HG03196 (cell line): Measurements from ENCODE around the gene BLVRA.

Experiments
- ATAC-seq: cut with Tn5 transposase; IDR thresholded peaks from one replicate; pipeline ENCODE4 v1.9.1; 2021; ENCODE audit not compliant: unreplicated experiment

Gene BLVRA

GRCh38 chr7:43749383-43749940 lies 9.0 kb upstream of the BLVRA start:
- no peak for ATAC-seq

DNA sequence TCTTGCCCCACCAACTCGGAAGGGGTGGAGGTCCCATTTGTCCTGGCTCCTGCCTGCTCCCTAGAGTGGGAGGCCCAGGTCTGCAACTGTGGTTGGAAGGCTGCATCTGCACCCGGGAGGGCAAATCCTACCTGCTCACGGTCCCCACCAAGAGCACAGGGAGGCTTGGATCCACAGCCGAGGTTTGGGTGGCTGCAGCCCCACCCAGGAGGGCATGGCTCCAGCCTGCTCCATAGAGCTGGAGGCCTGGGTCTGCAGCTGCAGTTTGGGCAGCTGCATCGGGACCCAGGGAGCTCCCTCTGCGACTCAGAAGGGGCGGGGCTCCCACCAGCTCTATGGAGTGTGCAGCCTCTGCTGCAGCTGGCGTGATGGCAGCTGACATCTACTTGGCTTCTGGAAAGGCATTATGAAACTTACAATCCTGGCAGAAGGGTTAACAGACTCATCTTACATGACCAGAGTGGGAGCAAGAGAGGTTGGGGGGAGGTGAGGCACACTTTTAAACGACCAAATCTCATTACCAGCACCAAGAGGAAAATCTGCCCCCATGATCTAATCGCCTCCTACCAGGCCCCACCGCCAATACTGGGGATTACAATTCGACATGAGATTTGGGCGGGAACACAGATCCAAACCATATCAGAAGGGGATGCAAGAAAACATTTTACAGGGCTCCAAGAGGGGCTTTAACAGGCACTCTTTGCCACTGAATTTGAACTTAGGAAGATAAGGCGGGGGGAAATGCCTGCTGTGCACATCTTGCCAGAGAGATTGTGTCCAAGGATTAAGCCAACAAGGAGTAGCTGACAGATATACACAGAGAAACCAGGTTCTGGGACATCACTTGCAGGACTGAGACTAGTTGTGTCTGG lies 8.2 kb upstream of the BLVRA start:
- no peak for ATAC-seq

- ATAC-seq = no peak
Observed at GRCh38 chr7:43752411-43752810, 6.1 kb upstream of the BLVRA start.

DNA sequence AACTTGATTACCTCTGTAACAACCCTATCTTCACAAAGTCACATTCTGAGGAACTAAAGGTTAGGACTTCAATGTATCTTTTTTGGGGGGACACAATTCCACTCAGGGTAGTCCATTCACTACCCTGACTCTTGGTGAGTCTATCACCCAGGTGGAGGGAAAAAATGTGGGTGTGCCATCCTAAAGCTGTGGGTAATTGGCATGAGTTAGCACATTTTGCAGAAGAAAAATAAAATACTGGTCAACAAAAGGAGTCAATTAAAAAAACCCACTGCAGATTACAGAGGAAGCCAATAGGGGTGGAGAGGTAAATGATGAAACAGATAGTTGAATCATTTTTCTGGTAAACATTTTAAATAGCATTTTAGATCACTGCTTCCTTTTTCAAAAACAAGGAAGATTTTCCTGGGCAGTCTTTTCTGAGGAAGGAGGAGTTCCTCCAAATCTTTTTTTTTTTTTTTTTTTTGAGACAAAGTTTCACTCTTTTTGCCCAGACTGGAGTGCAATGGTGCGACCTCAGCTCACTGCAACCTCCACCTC lies 5.1 kb upstream of the BLVRA start:
- ATAC-seq = no peak

GRCh38 chr7:43753843-43754242 lies 4.6 kb upstream of the BLVRA start:
- ATAC-seq = no peak

- ATAC-seq = no peak
Observed at GRCh38 chr7:43754596-43754995, 3.9 kb upstream of the BLVRA start.

DNA sequence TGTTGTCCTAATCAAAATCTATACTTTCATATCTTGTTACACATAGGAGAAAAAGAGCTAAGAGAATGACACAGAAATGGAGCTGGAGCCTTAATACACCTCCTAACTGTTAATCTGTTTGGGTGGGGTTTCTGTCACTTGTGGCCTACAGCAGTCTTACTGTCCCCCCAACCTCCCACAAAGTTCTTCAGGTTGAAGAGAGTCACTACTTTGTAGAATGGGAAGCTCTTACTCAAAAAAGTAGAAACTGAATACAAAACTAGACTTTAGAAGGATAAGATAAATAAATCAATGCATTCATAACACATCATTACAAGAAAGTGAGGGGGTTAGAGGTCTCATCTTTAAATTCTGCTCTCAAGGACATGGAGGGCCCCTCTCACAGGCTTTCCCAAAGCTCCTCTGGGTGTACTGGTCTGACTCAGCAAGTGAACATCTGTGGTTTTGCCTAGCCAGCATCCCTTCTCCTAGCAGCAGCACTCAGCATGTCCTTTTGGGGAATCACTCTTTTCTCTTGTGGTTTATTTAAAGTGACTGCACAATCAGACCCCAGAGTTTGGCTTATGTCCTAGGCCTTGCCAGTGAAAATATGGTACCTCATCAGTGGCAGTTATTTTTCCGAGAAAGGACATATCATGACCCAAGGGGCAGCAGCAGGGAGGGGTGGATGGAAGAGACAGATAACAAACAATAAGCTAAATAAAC lies 2.0 kb upstream of the BLVRA start:
- ATAC-seq = no peak

GRCh38 chr7:43757073-43757720 lies 1.3 kb upstream of the BLVRA start:
- no peak for ATAC-seq

DNA sequence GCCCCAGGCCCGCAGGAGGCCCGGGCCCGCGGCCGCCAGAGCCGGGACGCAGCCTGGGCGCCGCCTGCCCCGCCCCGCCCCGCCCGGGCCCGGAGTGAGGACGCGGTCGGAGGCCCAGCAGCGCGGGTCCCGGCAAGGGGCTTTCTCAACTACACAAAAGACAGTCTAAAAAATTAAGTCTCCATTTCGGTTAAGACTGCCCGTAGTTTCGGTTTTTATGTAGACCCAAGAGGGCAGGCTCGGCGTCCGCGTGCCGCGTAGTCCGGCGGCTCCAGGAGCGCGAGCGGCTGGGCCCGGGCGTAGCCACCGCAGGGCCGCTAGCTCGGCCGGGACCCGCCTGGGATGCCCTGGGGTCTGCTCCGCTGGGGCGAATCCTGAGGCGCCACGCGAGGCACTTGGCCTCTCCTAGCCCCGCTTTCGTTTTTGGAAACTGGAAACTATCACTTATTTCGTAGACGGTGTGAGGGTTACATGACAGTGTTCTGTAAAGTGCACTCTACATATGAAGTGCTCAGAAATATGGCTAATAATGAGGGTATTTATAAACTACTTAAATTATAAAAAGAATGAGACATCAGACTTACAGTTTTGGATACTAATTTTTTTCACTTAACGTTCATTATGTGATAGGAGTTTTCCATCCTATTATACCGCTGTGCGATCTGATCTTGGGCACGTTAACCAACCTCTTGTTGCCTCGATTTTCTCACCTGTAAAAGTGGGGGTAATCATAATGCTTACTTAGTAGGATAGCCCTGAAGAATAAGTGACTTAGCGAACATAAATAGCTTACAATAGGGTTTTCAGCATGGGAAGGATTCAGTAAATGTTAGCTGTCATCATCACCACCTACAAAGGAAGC lies 573 bp downstream of the BLVRA start:
- ATAC-seq = peak; percentile 48

GRCh38 chr7:43760861-43761260 lies 2.4 kb downstream of the BLVRA start:
- ATAC-seq = no peak

- ATAC-seq = no peak
Observed at GRCh38 chr7:43761382-43761781, 2.9 kb downstream of the BLVRA start.

DNA sequence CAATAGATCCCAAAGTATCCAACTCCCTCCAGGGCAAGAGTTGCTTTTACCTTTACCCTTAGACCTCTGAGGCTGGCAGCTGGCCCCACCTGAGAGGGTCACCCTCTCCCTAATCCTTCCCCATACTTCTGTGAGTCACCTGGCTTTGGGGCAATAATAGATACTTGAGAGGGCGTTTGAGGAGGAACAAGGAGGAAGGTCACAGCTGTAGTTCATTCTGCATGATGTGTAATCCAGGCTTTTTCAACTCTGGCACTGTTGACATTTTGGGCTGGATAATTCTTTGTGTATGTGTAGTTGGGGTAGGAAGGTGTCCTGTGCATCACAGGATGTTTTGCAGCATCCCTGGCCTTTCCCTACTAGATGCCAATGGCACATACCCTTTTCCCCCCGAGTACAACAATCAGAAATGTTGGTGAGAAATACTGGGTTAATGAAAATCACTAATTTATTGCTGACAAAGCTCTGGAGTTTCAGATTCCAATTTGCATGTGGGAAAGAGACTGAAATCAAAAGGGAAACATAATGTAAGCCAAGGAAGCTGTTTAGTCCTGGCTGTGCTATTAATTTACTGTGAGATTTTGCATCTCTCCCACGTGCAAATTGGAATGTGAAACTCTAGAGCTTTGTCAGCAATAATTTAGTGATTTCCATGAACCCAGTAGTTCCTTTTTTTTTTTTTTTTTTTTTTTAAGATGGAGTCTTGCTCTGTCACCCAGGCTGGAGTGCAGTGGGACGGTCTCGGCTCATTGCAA lies 3.6 kb downstream of the BLVRA start:
- no peak for ATAC-seq

- no peak for ATAC-seq
Observed at GRCh38 chr7:43763183-43763582, 4.7 kb downstream of the BLVRA start.

DNA sequence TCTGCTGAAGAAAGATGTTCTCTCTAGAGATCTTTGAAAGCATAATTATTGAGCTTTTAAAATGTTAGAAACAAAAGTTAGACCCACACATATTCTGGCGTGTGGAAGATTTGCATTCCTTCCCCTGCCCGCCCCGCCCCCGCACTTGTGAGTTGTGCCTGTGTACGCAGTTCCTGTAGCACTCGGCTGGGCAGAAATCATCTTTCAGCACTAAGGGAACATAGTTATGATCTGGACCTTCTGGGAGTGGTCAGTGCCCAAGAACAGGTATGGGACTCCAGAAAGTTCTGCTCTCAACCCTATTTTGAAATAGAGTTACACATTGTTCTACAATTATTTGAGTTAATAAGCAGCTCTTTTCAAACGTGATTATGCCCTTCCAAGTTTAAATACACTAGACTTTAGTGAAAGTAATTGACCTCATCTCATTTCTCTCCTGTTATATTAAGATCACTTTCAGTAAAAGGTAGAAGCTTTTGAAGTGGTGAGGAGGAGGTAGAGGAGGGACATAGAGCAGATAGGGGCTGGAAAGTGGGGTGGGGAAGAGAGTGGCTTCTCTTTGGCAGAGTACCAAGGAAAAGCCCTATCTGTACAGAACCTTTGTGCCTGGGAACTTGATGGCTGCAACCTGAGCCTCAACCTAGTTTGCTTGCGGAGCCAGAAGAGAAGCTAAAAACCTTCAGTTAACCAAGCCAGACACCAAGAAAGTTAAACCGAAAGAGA lies 5.7 kb downstream of the BLVRA start:
- ATAC-seq = no peak

- no peak for ATAC-seq
Observed at GRCh38 chr7:43764807-43765491, 6.5 kb downstream of the BLVRA start.

GRCh38 chr7:43766564-43766963 lies 8.1 kb downstream of the BLVRA start:
- ATAC-seq = no peak

- no peak for ATAC-seq
Observed at GRCh38 chr7:43767311-43767710, 8.8 kb downstream of the BLVRA start.

DNA sequence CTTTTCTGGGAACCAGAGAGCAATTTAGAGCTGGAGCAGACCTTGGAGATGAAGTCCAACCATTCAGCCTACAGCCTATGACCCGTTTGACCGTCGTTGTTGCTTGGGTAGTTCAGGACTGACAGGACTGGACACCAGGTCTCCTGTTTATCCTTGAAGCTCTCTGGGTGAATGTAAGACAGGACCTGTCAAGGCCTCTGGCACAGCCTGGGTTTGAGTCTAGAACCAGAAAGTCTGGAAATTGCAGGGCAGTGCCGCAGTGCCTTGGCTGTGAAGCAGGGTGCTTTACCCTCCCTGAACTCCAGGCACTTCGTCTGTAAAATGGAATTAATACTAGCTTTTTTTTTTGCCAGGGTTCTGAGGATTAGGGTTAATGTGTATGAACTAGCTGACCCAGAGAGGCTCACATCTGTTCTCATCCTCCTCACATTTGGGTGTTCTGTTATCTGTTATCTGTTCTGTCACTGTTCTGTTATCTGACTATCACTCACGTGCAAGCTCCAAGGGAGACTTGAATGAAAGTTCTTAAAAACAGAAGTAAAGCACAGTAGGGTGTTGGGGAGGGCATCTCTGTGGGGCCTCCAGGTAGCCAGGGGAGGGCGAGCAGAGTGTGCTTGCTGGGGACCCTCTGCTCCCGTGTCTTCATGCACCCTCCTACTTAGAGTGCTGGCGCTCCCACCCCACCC lies 9.9 kb downstream of the BLVRA start:
- ATAC-seq = no peak
